Activated naive CD4-positive, alpha-beta T cell treated with anti-CD3 and anti-CD28 coated beads, Interleukin-2, amount 50 U/mL, for 24 hours (primary cell): Measurements from ENCODE around the gene METTL6.
"Not testable (repeated sequence)": the region's sequence is repeated elsewhere in the genome, so short reads cannot be mapped to it uniquely, and the experiment has no call there.

Source experiments
- H3K27ac Mint-ChIP-seq: one replicate; pipeline ENCODE4 v1.8.0; 2021; ENCODE audit warnings: mild to moderate bottlenecking, mixed read lengths
- H3K27me3 Mint-ChIP-seq: one replicate; pipeline ENCODE4 v1.8.0; 2021; ENCODE audit warnings: mixed read lengths
- H3K36me3 Mint-ChIP-seq: one replicate; pipeline ENCODE4 v1.8.0; 2021; ENCODE audit warnings: mixed read lengths
- H3K4me1 Mint-ChIP-seq: one replicate; pipeline ENCODE4 v1.8.0; 2021; ENCODE audit warnings: mixed read lengths
- H3K4me3 Mint-ChIP-seq: one replicate; pipeline ENCODE4 v1.8.0; 2021; ENCODE audit warnings: mild to moderate bottlenecking, mixed read lengths
- H3K9me3 Mint-ChIP-seq: one replicate; pipeline ENCODE4 v1.8.0; 2021; ENCODE audit warnings: mixed read lengths

The METTL6 gene

DNA sequence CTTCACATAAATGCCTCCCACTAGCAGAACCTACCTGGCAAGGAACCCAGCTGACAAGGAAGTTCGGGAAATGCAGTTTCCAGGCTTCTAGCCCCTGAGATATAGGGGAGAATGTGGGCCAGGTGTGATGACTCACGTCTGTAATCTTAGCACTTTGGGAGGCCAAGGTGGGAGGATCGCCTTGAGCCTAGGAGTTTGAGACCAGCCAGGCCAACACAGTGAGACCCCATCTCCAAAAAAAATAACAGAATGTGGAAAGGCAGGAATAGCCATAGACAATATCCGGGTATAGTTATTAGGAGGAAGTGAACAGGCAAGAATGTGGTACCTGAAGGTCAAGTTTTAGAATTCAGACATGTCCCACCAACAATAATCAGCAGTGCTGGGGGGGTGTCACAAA lies 54.4 kb downstream of the METTL6 start:
- H3K4me3 Mint-ChIP-seq, result no peak overlapping the region
- no peaks in the 10 kb centered on the region for H3K9me3 Mint-ChIP-seq
- H3K36me3 Mint-ChIP-seq, result no peaks in the 10 kb centered on the region
- no peak overlapping the region for H3K27ac Mint-ChIP-seq
- H3K4me1 Mint-ChIP-seq, result peaks cover 22% of the 10 kb centered on the region
- H3K27me3 Mint-ChIP-seq, result no peaks in the 10 kb centered on the region

DNA sequence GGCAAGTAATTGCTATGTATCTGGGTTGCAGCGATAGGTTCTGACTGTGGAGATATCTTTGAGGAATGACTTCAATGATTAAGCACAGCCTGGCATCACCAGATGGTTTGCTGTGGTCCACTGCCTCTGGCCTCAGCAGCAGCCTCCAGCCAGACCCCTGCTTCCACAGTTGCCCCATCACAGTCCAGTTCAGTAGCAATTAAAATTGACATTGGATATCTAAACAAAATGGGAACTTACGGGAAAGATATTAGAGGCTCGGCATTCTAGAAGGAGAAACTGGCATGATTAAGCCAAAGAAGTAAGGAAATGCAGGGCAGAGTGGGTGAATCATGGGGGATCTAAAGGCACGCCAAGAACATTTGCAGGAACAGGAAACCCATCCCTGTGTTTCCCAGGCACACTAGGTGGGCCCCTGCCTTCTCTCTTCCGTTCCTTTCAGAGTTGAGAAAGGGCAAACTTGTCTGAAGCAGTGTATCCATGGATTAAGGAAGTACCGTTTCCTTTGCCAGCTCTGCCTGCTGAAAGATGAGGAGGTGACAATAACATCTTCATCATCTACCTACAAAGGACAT lies 58.7 kb downstream of the METTL6 start:
- no peaks in the 10 kb centered on the region for H3K36me3 Mint-ChIP-seq
- peaks cover 27% of the 10 kb centered on the region for H3K4me1 Mint-ChIP-seq
- no peak overlapping the region for H3K27ac Mint-ChIP-seq
- H3K27me3 Mint-ChIP-seq, result no peaks in the 10 kb centered on the region
- H3K4me3 Mint-ChIP-seq, result no peak overlapping the region
- no peaks in the 10 kb centered on the region for H3K9me3 Mint-ChIP-seq

- H3K4me1 Mint-ChIP-seq, result peaks cover 32% of the 10 kb centered on the region
- H3K9me3 Mint-ChIP-seq, result no peaks in the 10 kb centered on the region
- no peaks in the 10 kb centered on the region for H3K36me3 Mint-ChIP-seq
- H3K27ac Mint-ChIP-seq, result peak overlapping the region; percentile 80
- H3K4me3 Mint-ChIP-seq, result no peak overlapping the region
- no peaks in the 10 kb centered on the region for H3K27me3 Mint-ChIP-seq
These were observed 60.3 kb downstream of the METTL6 start for GRCh38 chr3:15367059-15367458.

DNA sequence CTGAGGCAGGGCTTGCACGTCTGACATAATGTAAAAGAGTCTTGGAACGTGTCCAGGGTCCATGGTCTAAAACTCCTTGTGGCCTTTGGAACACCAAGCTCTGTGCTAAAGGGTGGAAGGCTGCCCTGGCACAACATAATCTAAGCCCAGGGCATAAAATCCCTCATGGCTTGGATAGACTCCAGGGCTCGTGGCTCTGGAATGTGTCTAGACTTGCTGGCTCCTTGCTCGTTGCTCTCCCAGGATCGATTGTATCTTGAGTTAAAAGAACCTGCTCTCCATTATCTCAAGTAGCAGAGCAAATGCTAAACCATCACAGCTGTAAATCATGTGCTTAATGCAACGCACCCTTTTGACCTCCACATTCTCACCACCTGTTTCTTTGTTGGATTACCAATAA lies 63.3 kb downstream of the METTL6 start:
- H3K4me3 Mint-ChIP-seq, H3K27ac Mint-ChIP-seq, H3K27me3 Mint-ChIP-seq, H3K36me3 Mint-ChIP-seq, H3K9me3 Mint-ChIP-seq: not testable (repeated sequence)
- H3K4me1 Mint-ChIP-seq, result peaks cover 50% of the 10 kb centered on the region

DNA sequence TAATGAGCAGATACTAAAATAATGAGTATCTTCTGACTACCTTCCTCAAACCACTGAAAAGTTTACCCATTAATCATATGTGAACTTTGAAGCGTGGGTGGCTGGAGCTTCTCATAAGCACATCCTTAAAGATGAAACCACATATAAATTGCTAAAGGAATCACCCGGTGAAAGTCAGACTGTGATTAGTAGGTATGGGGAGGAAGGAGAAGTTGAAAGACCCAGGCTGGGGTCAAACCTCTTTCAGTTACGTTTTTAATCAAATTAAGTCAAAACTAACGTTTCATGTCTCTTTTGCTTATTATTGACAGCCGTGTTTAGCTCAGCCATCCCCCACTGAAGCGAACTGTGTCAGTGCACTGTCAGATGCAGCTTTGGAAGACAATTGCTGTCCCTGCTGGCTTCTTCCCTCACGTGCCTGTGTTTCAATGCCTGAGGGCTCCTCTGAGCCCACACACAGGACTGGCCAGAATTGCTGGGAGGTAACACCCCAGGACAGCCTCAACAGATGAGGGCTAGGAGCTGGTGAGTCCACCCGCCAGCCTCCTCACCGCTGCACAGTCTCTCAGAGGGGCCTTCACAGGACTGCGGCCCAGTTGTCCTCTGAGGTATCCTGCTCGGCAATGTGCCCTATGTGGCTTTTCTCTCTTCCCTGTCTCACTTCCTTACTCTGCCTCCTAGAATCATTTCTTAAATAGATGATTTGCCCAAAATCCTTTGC lies 65.7 kb downstream of the METTL6 start:
- peak overlapping the region; percentile 62 for H3K4me3 Mint-ChIP-seq
- no peaks in the 10 kb centered on the region for H3K9me3 Mint-ChIP-seq
- no peaks in the 10 kb centered on the region for H3K27me3 Mint-ChIP-seq
- H3K36me3 Mint-ChIP-seq, result peaks cover 2% of the 10 kb centered on the region
- peaks cover 42% of the 10 kb centered on the region for H3K4me1 Mint-ChIP-seq
- peak overlapping the region; percentile 52 for H3K27ac Mint-ChIP-seq

GRCh38 chr3:15360788-15361493 lies 66.4 kb downstream of the METTL6 start:
- H3K36me3 Mint-ChIP-seq, result peaks cover 2% of the 10 kb centered on the region
- peak overlapping the region; percentile 52 for H3K27ac Mint-ChIP-seq
- H3K27me3 Mint-ChIP-seq, result no peaks in the 10 kb centered on the region
- H3K4me1 Mint-ChIP-seq, result peaks cover 49% of the 10 kb centered on the region
- H3K9me3 Mint-ChIP-seq, result no peaks in the 10 kb centered on the region
- H3K4me3 Mint-ChIP-seq, result peak overlapping the region; percentile 62
